ENCODE results near the gene PPRC1.

Gene PPRC1

GRCh38 chr10:102132563-102133372 lies at the start of gene PPRC1:
TSS of gene PPRC1 (plus strand) at chr10:102133040. CDS start at chr10:102133069, 29 bp downstream.
- DNase-seq = peak; percentile 97

GRCh38 chr10:102083541-102083940 lies 49.3 kb upstream of the PPRC1 start:
- no peak for DNase-seq

GRCh38 chr10:102085336-102085735 lies 47.5 kb upstream of the PPRC1 start:
- no peak for DNase-seq

GRCh38 chr10:102086196-102086595 lies 46.6 kb upstream of the PPRC1 start:
- DNase-seq = no peak

GRCh38 chr10:102090772-102091171 lies 42.1 kb upstream of the PPRC1 start:
- DNase-seq = no peak

GRCh38 chr10:102096449-102096848 lies 36.4 kb upstream of the PPRC1 start:
- no peak for DNase-seq

- no peak for DNase-seq
Measured at GRCh38 chr10:102101152-102101551, 31.7 kb upstream of the PPRC1 start.

GRCh38 chr10:102102421-102102820 lies 30.4 kb upstream of the PPRC1 start:
- DNase-seq = no peak

GRCh38 chr10:102106998-102107397 lies 25.8 kb upstream of the PPRC1 start:
- no peak for DNase-seq

- no peak for DNase-seq
Measured at GRCh38 chr10:102109166-102110116, 23.4 kb upstream of the PPRC1 start.

GRCh38 chr10:102111276-102111675 lies 21.6 kb upstream of the PPRC1 start:
- DNase-seq = no peak

GRCh38 chr10:102112210-102112817 lies 20.5 kb upstream of the PPRC1 start:
- no peak for DNase-seq

GRCh38 chr10:102113261-102113955 lies 19.4 kb upstream of the PPRC1 start:
- peak; percentile 14 for DNase-seq

GRCh38 chr10:102113956-102114857 lies 18.6 kb upstream of the PPRC1 start:
- DNase-seq = peak; percentile 26

- DNase-seq = peak; percentile 91
Measured at GRCh38 chr10:102114861-102115618, 17.8 kb upstream of the PPRC1 start.

- DNase-seq = peak; percentile 40
Measured at GRCh38 chr10:102115775-102116174, 17.1 kb upstream of the PPRC1 start.

GRCh38 chr10:102116656-102117055 lies 16.2 kb upstream of the PPRC1 start:
- no peak for DNase-seq

- peak; percentile 70 for DNase-seq
Measured at GRCh38 chr10:102117391-102118159, 15.3 kb upstream of the PPRC1 start.

GRCh38 chr10:102118867-102119266 lies 14.0 kb upstream of the PPRC1 start:
- peak; percentile 17 for DNase-seq
